Retinal pigment epithelial cell (primary cell): ENCODE measurements around the gene PALS1.
"Not testable (repeated sequence)": the region's sequence is repeated elsewhere in the genome, so short reads cannot be mapped to it uniquely, and the experiment has no call there.

Experiments used
- DNase-seq: peaks from one replicate; pipeline ENCODE4 v3.0.0-alpha.2; 2010; ENCODE audit warnings: low read depth
- H3K4me3 ChIP-seq: 2 replicates; pipeline ENCODE4 v1.5.1; 2011; ENCODE audit warnings: mild to moderate bottlenecking, low read length, control low read depth, moderate library complexity
- TF ChIP-seq, protein P1 (sequence below): conservative IDR thresholded peaks from 2 replicates; pipeline ENCODE4 v1.5.1; 2011; ENCODE audit warnings: low read depth, low read length, control low read depth, inconsistent platforms

The PALS1 gene

DNA sequence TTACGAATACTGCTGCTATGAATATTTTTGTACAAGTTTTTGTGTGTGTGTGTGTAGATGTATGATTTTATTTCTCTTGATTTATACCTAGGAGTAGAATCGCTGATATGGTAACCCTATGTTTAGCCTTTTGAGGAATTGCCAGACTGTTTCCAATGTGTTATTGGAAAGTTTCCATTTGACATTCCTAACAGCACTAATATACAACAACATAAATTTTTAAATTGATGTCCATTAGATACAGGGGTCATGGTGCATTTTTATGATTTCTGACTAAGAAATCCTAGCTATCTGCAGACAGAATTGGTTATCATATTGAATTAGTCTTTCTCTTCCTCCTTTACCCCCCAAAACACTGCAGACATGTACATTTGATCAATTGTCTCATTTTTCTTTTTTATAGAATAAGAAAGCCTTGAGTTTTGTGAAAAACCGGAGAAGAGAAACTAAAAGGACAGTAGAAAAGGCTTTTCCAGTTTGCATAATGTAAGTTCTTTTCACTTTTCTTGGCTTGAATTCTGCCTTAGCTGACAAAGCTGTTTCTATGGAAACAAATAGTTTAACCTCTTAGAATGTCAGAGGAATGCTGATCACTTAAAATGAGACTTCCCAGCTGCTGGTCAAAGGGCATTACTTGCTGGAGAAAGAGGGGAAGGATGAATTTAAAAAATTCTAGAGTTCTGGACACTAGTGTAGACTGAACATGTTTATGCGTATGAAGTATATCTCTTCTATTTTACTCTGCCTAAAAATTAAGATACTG lies 28.2 kb downstream of the PALS1 start:
- peak; percentile 61 for DNase-seq
- peak overlapping the region; percentile 18 for H3K4me3 ChIP-seq
- TF ChIP-seq, protein P1, sequence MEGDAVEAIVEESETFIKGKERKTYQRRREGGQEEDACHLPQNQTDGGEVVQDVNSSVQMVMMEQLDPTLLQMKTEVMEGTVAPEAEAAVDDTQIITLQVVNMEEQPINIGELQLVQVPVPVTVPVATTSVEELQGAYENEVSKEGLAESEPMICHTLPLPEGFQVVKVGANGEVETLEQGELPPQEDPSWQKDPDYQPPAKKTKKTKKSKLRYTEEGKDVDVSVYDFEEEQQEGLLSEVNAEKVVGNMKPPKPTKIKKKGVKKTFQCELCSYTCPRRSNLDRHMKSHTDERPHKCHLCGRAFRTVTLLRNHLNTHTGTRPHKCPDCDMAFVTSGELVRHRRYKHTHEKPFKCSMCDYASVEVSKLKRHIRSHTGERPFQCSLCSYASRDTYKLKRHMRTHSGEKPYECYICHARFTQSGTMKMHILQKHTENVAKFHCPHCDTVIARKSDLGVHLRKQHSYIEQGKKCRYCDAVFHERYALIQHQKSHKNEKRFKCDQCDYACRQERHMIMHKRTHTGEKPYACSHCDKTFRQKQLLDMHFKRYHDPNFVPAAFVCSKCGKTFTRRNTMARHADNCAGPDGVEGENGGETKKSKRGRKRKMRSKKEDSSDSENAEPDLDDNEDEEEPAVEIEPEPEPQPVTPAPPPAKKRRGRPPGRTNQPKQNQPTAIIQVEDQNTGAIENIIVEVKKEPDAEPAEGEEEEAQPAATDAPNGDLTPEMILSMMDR, result no peak

DNA sequence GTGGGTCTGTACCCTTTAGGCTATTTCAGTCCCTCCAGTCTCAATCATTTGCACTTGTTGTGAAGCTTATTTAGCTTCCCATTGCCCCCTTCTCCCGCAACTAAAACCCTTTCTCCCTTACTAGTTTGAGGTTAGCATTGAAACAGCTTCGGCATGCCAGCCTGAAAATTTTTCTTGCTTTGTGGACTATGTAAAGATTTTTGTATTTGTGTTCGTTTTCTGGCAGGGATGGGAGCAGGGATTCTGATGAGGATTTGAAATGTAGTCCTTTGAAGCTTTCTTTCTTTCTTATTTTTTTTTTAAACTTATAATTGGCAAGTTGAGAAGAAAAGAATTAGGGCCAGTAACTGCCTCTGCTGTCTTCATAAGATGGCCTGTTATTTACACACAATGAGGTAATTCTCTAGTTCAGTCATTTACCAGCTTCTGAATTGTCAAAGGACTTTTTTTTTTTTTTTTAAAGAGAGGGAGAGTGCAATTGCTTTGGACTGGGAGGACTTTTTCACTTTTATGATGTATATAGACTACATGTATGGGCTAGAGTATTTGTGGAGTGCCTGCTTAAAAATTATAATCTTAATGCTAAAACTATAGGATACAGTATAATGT lies 29.0 kb downstream of the PALS1 start:
- no peak for DNase-seq
- TF ChIP-seq, protein P1, result no peak
- no peak overlapping the region for H3K4me3 ChIP-seq

DNA sequence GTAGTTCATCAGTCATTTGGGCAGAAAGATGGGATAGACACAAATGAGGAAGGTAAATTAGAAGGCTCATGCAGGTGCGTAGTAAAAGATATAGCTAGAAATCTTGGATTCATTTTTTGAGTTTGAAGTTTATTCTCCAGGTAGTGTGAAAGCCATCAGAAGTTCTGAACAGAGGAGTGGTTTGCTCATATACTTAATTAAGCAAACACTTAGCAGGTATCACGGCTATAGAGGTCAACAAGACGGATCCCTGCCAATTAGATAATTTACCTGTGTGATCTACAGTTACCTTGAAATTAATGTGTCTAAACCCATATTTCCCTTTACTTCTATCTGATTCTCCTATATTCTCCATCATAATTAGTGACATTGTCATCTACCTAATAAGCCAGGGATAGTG lies 29.7 kb downstream of the PALS1 start:
- no peak for DNase-seq
- H3K4me3 ChIP-seq, result no peak overlapping the region
- TF ChIP-seq, protein P1, result no peak

DNA sequence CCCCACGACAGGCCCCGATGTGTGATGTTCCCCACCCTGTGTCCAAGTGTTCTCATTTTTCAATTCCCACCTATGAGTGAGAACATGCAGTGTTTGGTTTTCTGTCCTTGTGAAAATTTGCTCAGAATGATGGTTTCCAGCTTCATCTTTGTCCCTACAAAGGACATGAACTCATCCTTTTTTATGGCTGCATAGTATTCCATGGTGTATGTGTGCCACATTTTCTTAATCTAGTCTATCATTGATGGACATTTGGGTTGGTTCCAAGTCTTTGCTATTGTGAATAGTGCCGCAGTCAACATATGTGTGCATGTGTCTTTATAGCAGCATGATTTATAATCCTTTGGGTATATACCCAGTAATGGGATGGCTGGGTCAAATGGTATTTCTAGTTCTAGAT lies 32.0 kb downstream of the PALS1 start:
- not testable (repeated sequence) for DNase-seq, H3K4me3 ChIP-seq

DNA sequence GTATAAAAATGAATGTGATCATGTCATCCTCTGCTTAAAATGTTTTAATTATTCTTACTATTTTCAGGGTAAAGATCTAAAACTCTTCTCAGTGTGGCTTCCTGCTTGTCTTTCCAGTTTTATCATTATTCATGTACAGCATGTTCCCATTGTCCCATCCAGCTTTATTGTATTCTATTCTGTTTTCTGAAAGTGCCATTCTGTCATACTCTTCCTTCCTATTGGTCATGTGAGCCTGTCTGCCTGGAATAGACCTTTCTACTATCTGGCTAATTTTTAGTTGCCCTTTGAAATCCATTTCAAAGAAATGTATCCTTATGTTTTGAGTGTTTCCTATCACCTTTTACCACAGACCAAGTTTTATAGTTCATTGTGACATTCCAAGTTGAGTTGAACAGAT lies 34.9 kb downstream of the PALS1 start:
- no peak for DNase-seq

DNA sequence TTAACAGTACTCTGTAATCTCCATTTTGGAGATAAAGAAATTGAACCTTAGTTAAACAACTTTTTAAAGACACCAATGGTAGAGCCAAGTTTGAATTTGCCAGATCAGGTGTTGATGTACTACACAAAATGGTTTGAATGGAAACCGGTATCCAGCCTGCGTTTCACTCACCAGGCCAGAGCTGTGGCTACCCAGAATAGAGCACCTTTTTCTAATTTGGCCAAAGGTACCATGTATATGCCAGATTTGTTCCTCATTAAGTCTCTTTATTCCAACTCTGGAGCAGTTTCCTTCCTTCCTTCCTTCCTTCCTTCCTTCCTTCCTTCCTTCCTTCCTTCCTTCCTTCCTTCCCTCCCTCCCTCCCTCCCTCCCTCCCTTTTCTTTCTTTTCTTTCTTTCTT lies 39.3 kb downstream of the PALS1 start:
- TF ChIP-seq, protein P1, result no peak
- DNase-seq, result no peak
- H3K4me3 ChIP-seq, result no peak overlapping the region

More for the DNA sequence above, 34.9 kb downstream of the PALS1 start:
- TF ChIP-seq, protein P1, result no peak
- no peak overlapping the region for H3K4me3 ChIP-seq

DNA sequence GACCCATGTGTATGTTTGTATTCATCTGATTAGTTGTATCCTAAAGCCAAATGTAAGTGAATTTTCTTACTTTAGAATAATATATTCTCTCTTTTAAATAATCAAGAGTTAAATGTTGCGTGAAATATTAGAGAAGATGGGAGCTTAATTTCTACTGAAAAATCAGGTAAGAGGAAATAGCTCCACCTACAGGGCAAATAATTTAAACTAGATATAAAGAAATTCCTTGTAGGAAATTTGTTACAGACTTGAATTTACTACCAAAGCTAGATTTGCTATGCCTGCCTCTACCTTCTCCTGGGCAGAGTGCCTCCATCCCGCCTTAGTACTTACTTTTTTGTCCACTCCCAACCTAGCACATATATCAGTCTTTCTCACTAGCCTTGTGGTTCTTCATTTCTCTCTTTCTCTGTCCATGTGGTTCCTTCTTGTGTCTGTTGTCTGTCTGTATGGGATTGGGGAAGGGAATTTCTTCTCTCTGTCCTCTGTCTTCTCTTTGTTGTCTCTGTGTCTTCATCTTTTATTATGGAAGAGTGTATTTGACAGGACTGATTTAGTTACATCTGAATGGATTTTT lies 44.7 kb downstream of the PALS1 start:
- no peak overlapping the region for H3K4me3 ChIP-seq
- TF ChIP-seq, protein P1, result peak; percentile 37
- no peak for DNase-seq
